PC-3 (cell line): ENCODE data around the gene RAB29.

Experiments used
- EZH2 ChIP-seq: fragments of 300-600 bp; sonication (generic); IDR thresholded peaks from one replicate; pipeline ENCODE4 v1.6.1; 2017; ENCODE audit warnings: antibody characterized with exemption, mild to moderate bottlenecking, low read length; ENCODE audit not compliant: unreplicated experiment
- TF ChIP-seq, protein P1 (sequence below): fragments of 300-600 bp; sonication (generic); conservative IDR thresholded peaks from 2 replicates; pipeline ENCODE4 v1.5.1; 2017; ENCODE audit warnings: antibody characterized with exemption, low read depth, mild to moderate bottlenecking, low read length

DNA sequence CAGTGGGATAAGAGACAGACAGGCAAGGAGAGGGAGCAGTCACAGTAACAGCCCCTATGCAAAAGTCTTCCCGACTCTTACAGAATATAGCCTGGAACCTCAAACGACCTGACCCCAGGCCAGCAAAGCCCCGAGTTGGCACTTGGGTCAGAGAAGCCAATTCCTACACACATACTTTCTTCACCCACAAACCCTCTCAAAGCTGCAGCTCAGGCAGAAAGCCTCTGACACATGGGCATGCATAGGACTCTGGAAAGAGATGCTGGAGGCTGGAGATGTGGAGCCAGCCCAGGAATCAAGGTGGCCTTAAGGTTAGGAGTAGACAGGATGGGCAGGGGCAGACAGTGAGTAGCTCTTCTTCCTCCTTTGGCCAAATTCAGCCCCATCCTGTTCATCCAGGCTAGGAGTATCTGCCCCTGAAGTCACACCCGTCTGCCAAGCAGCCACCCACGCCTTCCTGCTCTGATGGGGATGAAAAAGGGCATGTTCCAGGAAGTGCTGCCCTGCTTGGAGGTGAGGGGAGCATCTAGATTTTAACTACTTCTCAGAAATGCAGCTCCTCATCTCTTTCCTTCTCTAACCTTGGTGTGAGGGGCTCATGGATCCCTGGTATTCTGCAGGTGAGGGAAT is 29.9 kb upstream of the RAB29 start:
- TF ChIP-seq, protein P1, sequence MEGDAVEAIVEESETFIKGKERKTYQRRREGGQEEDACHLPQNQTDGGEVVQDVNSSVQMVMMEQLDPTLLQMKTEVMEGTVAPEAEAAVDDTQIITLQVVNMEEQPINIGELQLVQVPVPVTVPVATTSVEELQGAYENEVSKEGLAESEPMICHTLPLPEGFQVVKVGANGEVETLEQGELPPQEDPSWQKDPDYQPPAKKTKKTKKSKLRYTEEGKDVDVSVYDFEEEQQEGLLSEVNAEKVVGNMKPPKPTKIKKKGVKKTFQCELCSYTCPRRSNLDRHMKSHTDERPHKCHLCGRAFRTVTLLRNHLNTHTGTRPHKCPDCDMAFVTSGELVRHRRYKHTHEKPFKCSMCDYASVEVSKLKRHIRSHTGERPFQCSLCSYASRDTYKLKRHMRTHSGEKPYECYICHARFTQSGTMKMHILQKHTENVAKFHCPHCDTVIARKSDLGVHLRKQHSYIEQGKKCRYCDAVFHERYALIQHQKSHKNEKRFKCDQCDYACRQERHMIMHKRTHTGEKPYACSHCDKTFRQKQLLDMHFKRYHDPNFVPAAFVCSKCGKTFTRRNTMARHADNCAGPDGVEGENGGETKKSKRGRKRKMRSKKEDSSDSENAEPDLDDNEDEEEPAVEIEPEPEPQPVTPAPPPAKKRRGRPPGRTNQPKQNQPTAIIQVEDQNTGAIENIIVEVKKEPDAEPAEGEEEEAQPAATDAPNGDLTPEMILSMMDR: no peak
- TF ChIP-seq EZH2: no peak
